Stimulated activated CD4-positive, alpha-beta T cell treated with anti-CD3 and anti-CD28 coated beads, TNF-alpha, amount 100 ng/mL, for 1 hour (primary cell): ENCODE results near the gene G3BP1.
"Not testable (repeated sequence)": the region's sequence is repeated elsewhere in the genome, so short reads cannot be mapped to it uniquely, and the experiment has no call there.

Experiments
- DNase-seq, 3 donors: peaks; one replicate each; pipeline ENCODE4 v3.0.0-alpha.2; 2020; ENCODE audit warnings: low read depth in 3 of 3, low spot score in 1 of 3

Gene G3BP1

GRCh38 chr5:151860867-151861266, 89.1 kb downstream of the G3BP1 start:
- not testable (repeated sequence) for DNase-seq
